Measurements from ENCODE around the gene CARHSP1.

Gene CARHSP1

GRCh38 chr16:8862309-8863130 is 6.3 kb downstream of the CARHSP1 start:
- no peak for ATAC-seq
- TF ChIP-seq ZFP3 (CRISPR knock-in tag; IDR thresholded peaks at IDR 0.05), result no peak
- TF ChIP-seq GLIS3 (CRISPR knock-in tag; IDR thresholded peaks at IDR 0.05), result no peak
- TF ChIP-seq BACH2 (CRISPR knock-in tag; IDR thresholded peaks at IDR 0.05; ENCODE audit: borderline replicate concordance), result no peak
- no peak for TF ChIP-seq ZNF70 (CRISPR knock-in tag; IDR thresholded peaks at IDR 0.05)
- no peak for TF ChIP-seq ISL1 (CRISPR knock-in tag; IDR thresholded peaks at IDR 0.05)
- TF ChIP-seq CSDC2 (CRISPR knock-in tag; IDR thresholded peaks at IDR 0.05), result no peak

GRCh38 chr16:8861563-8862308 is 7.1 kb downstream of the CARHSP1 start:
- ATAC-seq, result no peak
- no peak for TF ChIP-seq GLIS3 (CRISPR knock-in tag; IDR thresholded peaks at IDR 0.05)
- TF ChIP-seq ZNF8 (CRISPR knock-in tag; IDR thresholded peaks at IDR 0.05), result no peak
- no peak for TF ChIP-seq TOX (CRISPR knock-in tag; IDR thresholded peaks at IDR 0.05; ENCODE audit: borderline replicate concordance)
- TF ChIP-seq PPARA (CRISPR knock-in tag; IDR thresholded peaks at IDR 0.05; ENCODE audit: borderline replicate concordance), result no peak
- TF ChIP-seq ZNF70 (CRISPR knock-in tag; IDR thresholded peaks at IDR 0.05), result no peak
- TF ChIP-seq ZNF565 (CRISPR knock-in tag; conservative IDR thresholded peaks at IDR 0.05; ENCODE audit: low read depth), result no peak
- TF ChIP-seq ZFP30 (CRISPR knock-in tag; IDR thresholded peaks at IDR 0.05), result no peak
- TF ChIP-seq TSHZ2 (CRISPR knock-in tag; IDR thresholded peaks at IDR 0.05), result no peak
- no peak for TF ChIP-seq BACH2 (CRISPR knock-in tag; IDR thresholded peaks at IDR 0.05; ENCODE audit: borderline replicate concordance)
- no peak for TF ChIP-seq RARB (CRISPR knock-in tag; IDR thresholded peaks at IDR 0.05)

- no peak for ATAC-seq
- no peak for TF ChIP-seq POU6F1 (CRISPR knock-in tag; IDR thresholded peaks at IDR 0.05; ENCODE audit: borderline replicate concordance, low read depth)
- TF ChIP-seq RARB (CRISPR knock-in tag; IDR thresholded peaks at IDR 0.05), result no peak
- TF ChIP-seq CREB5 (CRISPR knock-in tag; IDR thresholded peaks at IDR 0.05; ENCODE audit: low read depth), result no peak
- TF ChIP-seq ZC3H10 (CRISPR knock-in tag; IDR thresholded peaks at IDR 0.05), result no peak
- no peak for TF ChIP-seq ZFP30 (CRISPR knock-in tag; IDR thresholded peaks at IDR 0.05)
- no peak for TF ChIP-seq ZFP3 (CRISPR knock-in tag; IDR thresholded peaks at IDR 0.05)
- TF ChIP-seq TSHZ2 (CRISPR knock-in tag; IDR thresholded peaks at IDR 0.05), result no peak
- no peak for TF ChIP-seq ZNF565 (CRISPR knock-in tag; conservative IDR thresholded peaks at IDR 0.05; ENCODE audit: low read depth)
- no peak for TF ChIP-seq ISL1 (CRISPR knock-in tag; IDR thresholded peaks at IDR 0.05)
- TF ChIP-seq CSDC2 (CRISPR knock-in tag; IDR thresholded peaks at IDR 0.05), result no peak
- no peak for TF ChIP-seq TOX (CRISPR knock-in tag; IDR thresholded peaks at IDR 0.05; ENCODE audit: borderline replicate concordance)
- no peak for TF ChIP-seq OSR1 (CRISPR knock-in tag; IDR thresholded peaks at IDR 0.05)
- TF ChIP-seq ARNTL (CRISPR knock-in tag; IDR thresholded peaks at IDR 0.05; ENCODE audit: borderline replicate concordance, low read depth), result no peak
- TF ChIP-seq SNAI2 (CRISPR knock-in tag; IDR thresholded peaks at IDR 0.05), result no peak
- no peak for TF ChIP-seq PPARA (CRISPR knock-in tag; IDR thresholded peaks at IDR 0.05; ENCODE audit: borderline replicate concordance)
- TF ChIP-seq GLIS3 (CRISPR knock-in tag; IDR thresholded peaks at IDR 0.05), result no peak
- TF ChIP-seq TCF4 (CRISPR knock-in tag; IDR thresholded peaks at IDR 0.05; ENCODE audit: borderline replicate concordance), result no peak
- TF ChIP-seq PATZ1 (CRISPR knock-in tag; IDR thresholded peaks at IDR 0.05; ENCODE audit: borderline replicate concordance), result no peak
- TF ChIP-seq ZNF70 (CRISPR knock-in tag; IDR thresholded peaks at IDR 0.05), result no peak
These were observed 8.6 kb downstream of the CARHSP1 start for GRCh38 chr16:8859913-8860881.

All from SK-N-SH treated with all-trans-retinoic acid at 6 μM for 48 hours (cell line).